ENCODE measurements around the gene OVOL1.

The OVOL1 gene

GRCh38 chr11:65770951-65771567 lies 15.8 kb upstream of the OVOL1 start:
- Histone ChIP-seq H3K36me3 (ENCODE audit: insufficient read depth, low read length) (no peaks in the 10 kb centered on the region), H3K9me3 (ENCODE audit: low read length) (peaks cover 6% of the 10 kb centered on the region), H3K27me3 (ENCODE audit: insufficient read depth, low read length) (no peaks in the 10 kb centered on the region), H3K4me3 (ENCODE audit: low read length) (no peak overlapping the region), H3K4me1 (ENCODE audit: insufficient read depth, low read length) (no peaks in the 10 kb centered on the region), H2AFZ (ENCODE audit: low read depth, low read length) (no peak overlapping the region)

GRCh38 chr11:65771589-65772112 lies 15.2 kb upstream of the OVOL1 start:
- H3K4me1 ChIP-seq (ENCODE audit: insufficient read depth, low read length) = no peaks in the 10 kb centered on the region
- H2AFZ ChIP-seq (ENCODE audit: low read depth, low read length) = no peak overlapping the region
- H3K9me3 ChIP-seq (ENCODE audit: low read length) = peaks cover 5% of the 10 kb centered on the region
- H3K27me3 ChIP-seq (ENCODE audit: insufficient read depth, low read length) = no peaks in the 10 kb centered on the region
- H3K36me3 ChIP-seq (ENCODE audit: insufficient read depth, low read length) = no peaks in the 10 kb centered on the region
- no peak overlapping the region for H3K4me3 ChIP-seq (ENCODE audit: low read length)

- no peak overlapping the region for H2AFZ ChIP-seq (ENCODE audit: low read depth, low read length)
- H3K4me1 ChIP-seq (ENCODE audit: insufficient read depth, low read length) = no peaks in the 10 kb centered on the region
- H3K4me3 ChIP-seq (ENCODE audit: low read length) = no peak overlapping the region
- H3K36me3 ChIP-seq (ENCODE audit: insufficient read depth, low read length) = peaks cover 3% of the 10 kb centered on the region
- H3K27me3 ChIP-seq (ENCODE audit: insufficient read depth, low read length) = no peaks in the 10 kb centered on the region
- peaks cover 5% of the 10 kb centered on the region for H3K9me3 ChIP-seq (ENCODE audit: low read length)
Observed at GRCh38 chr11:65773784-65774411, 13.0 kb upstream of the OVOL1 start.

- Histone ChIP-seq H3K4me1 (ENCODE audit: insufficient read depth, low read length) (no peaks in the 10 kb centered on the region), H3K36me3 (ENCODE audit: insufficient read depth, low read length) (peaks cover 3% of the 10 kb centered on the region)
Observed at GRCh38 chr11:65774525-65775306, 12.1 kb upstream of the OVOL1 start.

GRCh38 chr11:65776196-65776595 lies 10.7 kb upstream of the OVOL1 start:
- H3K36me3 ChIP-seq (ENCODE audit: insufficient read depth, low read length) = peaks cover 3% of the 10 kb centered on the region
- H3K4me1 ChIP-seq (ENCODE audit: insufficient read depth, low read length) = no peaks in the 10 kb centered on the region
- no peak overlapping the region for H3K4me3 ChIP-seq (ENCODE audit: low read length)
- H2AFZ ChIP-seq (ENCODE audit: low read depth, low read length) = no peak overlapping the region
- H3K9me3 ChIP-seq (ENCODE audit: low read length) = peaks cover 5% of the 10 kb centered on the region
- H3K27me3 ChIP-seq (ENCODE audit: insufficient read depth, low read length) = no peaks in the 10 kb centered on the region

More at GRCh38 chr11:65774525-65775306, 12.1 kb upstream of the OVOL1 start:
- Histone ChIP-seq H3K27me3 (ENCODE audit: insufficient read depth, low read length) (no peaks in the 10 kb centered on the region), H3K9me3 (ENCODE audit: low read length) (peaks cover 5% of the 10 kb centered on the region), H3K4me3 (ENCODE audit: low read length) (no peak overlapping the region), H2AFZ (ENCODE audit: low read depth, low read length) (no peak overlapping the region)

- peaks cover 5% of the 10 kb centered on the region for H3K9me3 ChIP-seq (ENCODE audit: low read length)
- H3K27me3 ChIP-seq (ENCODE audit: insufficient read depth, low read length) = peaks cover under 1% of the 10 kb centered on the region
- H2AFZ ChIP-seq (ENCODE audit: low read depth, low read length) = no peak overlapping the region
- H3K4me3 ChIP-seq (ENCODE audit: low read length) = no peak overlapping the region
- peaks cover 3% of the 10 kb centered on the region for H3K36me3 ChIP-seq (ENCODE audit: insufficient read depth, low read length)
- no peaks in the 10 kb centered on the region for H3K4me1 ChIP-seq (ENCODE audit: insufficient read depth, low read length)
Observed at GRCh38 chr11:65776710-65777141, 10.1 kb upstream of the OVOL1 start.

- no peak overlapping the region for H3K4me3 ChIP-seq (ENCODE audit: low read length)
- peaks cover 3% of the 10 kb centered on the region for H3K36me3 ChIP-seq (ENCODE audit: insufficient read depth, low read length)
- H3K4me1 ChIP-seq (ENCODE audit: insufficient read depth, low read length) = no peaks in the 10 kb centered on the region
- no peak overlapping the region for H2AFZ ChIP-seq (ENCODE audit: low read depth, low read length)
- peaks cover 5% of the 10 kb centered on the region for H3K27me3 ChIP-seq (ENCODE audit: insufficient read depth, low read length)
- H3K9me3 ChIP-seq (ENCODE audit: low read length) = peaks cover 5% of the 10 kb centered on the region
Observed at GRCh38 chr11:65777241-65777640, 9.6 kb upstream of the OVOL1 start.

GRCh38 chr11:65777821-65778361 lies 9.0 kb upstream of the OVOL1 start:
- H3K4me3 ChIP-seq (ENCODE audit: low read length) = no peak overlapping the region
- H3K27me3 ChIP-seq (ENCODE audit: insufficient read depth, low read length) = peaks cover 11% of the 10 kb centered on the region
- H2AFZ ChIP-seq (ENCODE audit: low read depth, low read length) = no peak overlapping the region
- peaks cover 5% of the 10 kb centered on the region for H3K9me3 ChIP-seq (ENCODE audit: low read length)
- H3K36me3 ChIP-seq (ENCODE audit: insufficient read depth, low read length) = peaks cover 3% of the 10 kb centered on the region
- no peaks in the 10 kb centered on the region for H3K4me1 ChIP-seq (ENCODE audit: insufficient read depth, low read length)

- Histone ChIP-seq H3K9me3 (ENCODE audit: low read length) (peaks cover 5% of the 10 kb centered on the region), H3K27me3 (ENCODE audit: insufficient read depth, low read length) (peaks cover 15% of the 10 kb centered on the region), H3K4me3 (ENCODE audit: low read length) (no peak overlapping the region), H2AFZ (ENCODE audit: low read depth, low read length) (no peak overlapping the region), H3K36me3 (ENCODE audit: insufficient read depth, low read length) (peaks cover 3% of the 10 kb centered on the region), H3K4me1 (ENCODE audit: insufficient read depth, low read length) (no peaks in the 10 kb centered on the region)
Observed at GRCh38 chr11:65778431-65778900, 8.4 kb upstream of the OVOL1 start.

- H3K27me3 ChIP-seq (ENCODE audit: insufficient read depth, low read length) = peaks cover 18% of the 10 kb centered on the region
- peaks cover 3% of the 10 kb centered on the region for H3K36me3 ChIP-seq (ENCODE audit: insufficient read depth, low read length)
- no peak overlapping the region for H3K4me3 ChIP-seq (ENCODE audit: low read length)
- no peak overlapping the region for H2AFZ ChIP-seq (ENCODE audit: low read depth, low read length)
- peaks cover 5% of the 10 kb centered on the region for H3K9me3 ChIP-seq (ENCODE audit: low read length)
- no peaks in the 10 kb centered on the region for H3K4me1 ChIP-seq (ENCODE audit: insufficient read depth, low read length)
Observed at GRCh38 chr11:65778901-65779668, 7.8 kb upstream of the OVOL1 start.

- Histone ChIP-seq H2AFZ (ENCODE audit: low read depth, low read length) (no peak overlapping the region), H3K27me3 (ENCODE audit: insufficient read depth, low read length) (peaks cover 23% of the 10 kb centered on the region), H3K4me3 (ENCODE audit: low read length) (no peak overlapping the region), H3K9me3 (ENCODE audit: low read length) (peaks cover 5% of the 10 kb centered on the region), H3K36me3 (ENCODE audit: insufficient read depth, low read length) (peaks cover 3% of the 10 kb centered on the region), H3K4me1 (ENCODE audit: insufficient read depth, low read length) (no peaks in the 10 kb centered on the region)
Observed at GRCh38 chr11:65779669-65779918, 7.3 kb upstream of the OVOL1 start.

GRCh38 chr11:65779919-65780769 lies 6.7 kb upstream of the OVOL1 start:
- Histone ChIP-seq H3K4me1 (ENCODE audit: insufficient read depth, low read length) (no peaks in the 10 kb centered on the region), H3K9me3 (ENCODE audit: low read length) (no peaks in the 10 kb centered on the region), H3K36me3 (ENCODE audit: insufficient read depth, low read length) (peaks cover 3% of the 10 kb centered on the region), H2AFZ (ENCODE audit: low read depth, low read length) (peak overlapping the region; percentile 94), H3K27me3 (ENCODE audit: insufficient read depth, low read length) (peaks cover 27% of the 10 kb centered on the region), H3K4me3 (ENCODE audit: low read length) (peak overlapping the region; percentile 49)

Measured in neuron (in vitro differentiated cells).